Caco-2 (cell line): Measurements from ENCODE around the gene RP9. TPM values are rescaled to one million over a fixed set of nuclear protein-coding genes. Genes with fewer than 3 reads are reported as not detected.

Source experiments
- BruUV-seq: library from RNA; stranded (reverse); fragments of 400-500 nt; replicated peaks from 2 replicates; lab custom pipeline; 2021; lab: Mats Ljungman, UMichigan
- CTCF ChIA-PET: fragments of 300-600 bp; sonication (Branson Sonifier 250); formaldehyde crosslinking; loops from one replicate; lab custom pipeline; 2022; ENCODE audit warnings: antibody characterized with exemption; lab: Charles Lee
- POLR2A ChIA-PET: fragments of 300-600 bp; sonication (Branson Sonifier 250); formaldehyde crosslinking; loops from one replicate; lab custom pipeline; 2022; ENCODE audit warnings: antibody characterized with exemption; lab: Charles Lee
- DNase-seq, 2 experiments: peaks; one replicate each; pipeline versions ENCODE4 v3.0.0 to v3.0.0-alpha.2; 2020 to 2022
- H3K27me3 ChIP-seq: replicated peaks from 2 replicates; pipeline ENCODE4 v1.6.0; 2011; ENCODE audit warnings: low read length; ENCODE audit not compliant: control insufficient read depth, insufficient read depth
- H3K36me3 ChIP-seq: 2 replicates; pipeline ENCODE4 v1.5.1; 2011; ENCODE audit warnings: low read length; ENCODE audit not compliant: control insufficient read depth, insufficient read depth
- H3K4me1 ChIP-seq: fragments of 250-450 bp; sonication (Bioruptor Pico); 2 replicates; pipeline ENCODE4 v1.5.1; 2020; ENCODE audit warnings: mild to moderate bottlenecking
- H3K4me3 ChIP-seq: 2 replicates; pipeline ENCODE4 v1.5.1; 2011; ENCODE audit warnings: low read depth, mild to moderate bottlenecking, control low read depth, low read length
- H3K9me3 ChIP-seq: fragments of 250-450 bp; sonication (Bioruptor Pico); 2 replicates; pipeline ENCODE4 v1.5.1; 2020; ENCODE audit warnings: mild to moderate bottlenecking, moderate library complexity
- H3K27ac Mint-ChIP-seq: one replicate; pipeline ENCODE4 v1.8.0; 2022; ENCODE audit warnings: mixed read lengths; ENCODE audit not compliant: unreplicated experiment
- H3K27me3 Mint-ChIP-seq: one replicate; pipeline ENCODE4 v1.8.0; 2022; ENCODE audit warnings: mixed read lengths; ENCODE audit not compliant: insufficient read depth, unreplicated experiment
- H3K36me3 Mint-ChIP-seq: one replicate; pipeline ENCODE4 v1.8.0; 2022; ENCODE audit warnings: mild to moderate bottlenecking, mixed read lengths; ENCODE audit not compliant: insufficient read depth, unreplicated experiment
- H3K4me1 Mint-ChIP-seq: one replicate; pipeline ENCODE4 v1.8.0; 2022; ENCODE audit warnings: low read depth, mixed read lengths; ENCODE audit not compliant: unreplicated experiment
- H3K4me3 Mint-ChIP-seq: one replicate; pipeline ENCODE4 v1.8.0; 2022; ENCODE audit warnings: mild to moderate bottlenecking, moderate library complexity, mixed read lengths; ENCODE audit not compliant: unreplicated experiment
- H3K9me3 Mint-ChIP-seq: one replicate; pipeline ENCODE4 v1.8.0; 2022; ENCODE audit warnings: mixed read lengths; ENCODE audit not compliant: unreplicated experiment
- intact Hi-C: fragments of 100-400 bp; cut with micrococcal nuclease; formaldehyde crosslinking; loops from one replicate; pipeline ENCODE4 v1.10.0; 2022; ENCODE audit not compliant: unreplicated experiment
- total RNA-seq: library from RNA; stranded (reverse); gene quantifications from 2 replicates; pipeline ENCODE4 v1.2.3, GENCODE V29; 2022
- TF ChIP-seq, protein P1 (sequence below), 2 experiments: fragments of 200-600 bp in 1 of 2; IDR thresholded peaks; 1 replicate in 1 of 2; 2 replicates in 1 of 2; pipeline versions ENCODE4 v1.5.1 to v1.8.0; 2011 to 2022; ENCODE audit warnings: antibody characterized with exemption in 1 of 2, control low read depth in 1 of 2, inconsistent platforms in 1 of 2, low read depth in 1 of 2, low read length in 1 of 2, mild to moderate bottlenecking in 1 of 2, moderate library complexity in 1 of 2; ENCODE audit not compliant: insufficient read depth in 1 of 2, severe bottlenecking in 1 of 2, unreplicated experiment in 1 of 2

Gene RP9
- total RNA-seq, 1 experiment from 2014 or later = 20.3 TPM

DNA sequence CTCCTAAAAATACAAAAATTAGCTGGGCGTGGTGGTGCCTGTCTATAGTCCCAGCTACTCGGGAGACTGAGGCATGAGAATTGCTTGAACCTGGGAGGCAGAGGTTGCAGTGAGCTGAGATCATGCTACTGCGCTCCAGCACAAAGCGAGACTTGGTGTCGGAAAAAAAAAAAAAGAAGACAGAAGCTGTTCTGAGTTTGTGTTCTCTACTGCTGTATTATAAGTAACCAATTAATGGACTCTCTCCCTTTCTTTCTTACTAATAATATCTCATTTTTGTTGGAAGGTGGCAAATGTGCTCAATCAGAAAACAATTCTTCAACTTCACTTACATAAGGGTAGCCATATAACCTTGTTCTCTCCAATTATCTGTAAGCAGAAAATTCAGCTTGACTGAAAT, 54.0 kb downstream of the RP9 start:
- H3K27ac Mint-ChIP-seq = no peak overlapping the region
- Histone ChIP-seq H3K4me3 (no peak overlapping the region), H3K4me1 (no peaks in the 10 kb centered on the region), H3K9me3 (no peaks in the 10 kb centered on the region), H3K27me3 (no peaks in the 10 kb centered on the region), H3K36me3 (no peaks in the 10 kb centered on the region)
- H3K27me3 Mint-ChIP-seq = no peaks in the 10 kb centered on the region
- DNase-seq = no peak
- no peaks in the 10 kb centered on the region for H3K9me3 Mint-ChIP-seq
- intact Hi-C loops = no loop called here
- TF ChIP-seq, protein P1, sequence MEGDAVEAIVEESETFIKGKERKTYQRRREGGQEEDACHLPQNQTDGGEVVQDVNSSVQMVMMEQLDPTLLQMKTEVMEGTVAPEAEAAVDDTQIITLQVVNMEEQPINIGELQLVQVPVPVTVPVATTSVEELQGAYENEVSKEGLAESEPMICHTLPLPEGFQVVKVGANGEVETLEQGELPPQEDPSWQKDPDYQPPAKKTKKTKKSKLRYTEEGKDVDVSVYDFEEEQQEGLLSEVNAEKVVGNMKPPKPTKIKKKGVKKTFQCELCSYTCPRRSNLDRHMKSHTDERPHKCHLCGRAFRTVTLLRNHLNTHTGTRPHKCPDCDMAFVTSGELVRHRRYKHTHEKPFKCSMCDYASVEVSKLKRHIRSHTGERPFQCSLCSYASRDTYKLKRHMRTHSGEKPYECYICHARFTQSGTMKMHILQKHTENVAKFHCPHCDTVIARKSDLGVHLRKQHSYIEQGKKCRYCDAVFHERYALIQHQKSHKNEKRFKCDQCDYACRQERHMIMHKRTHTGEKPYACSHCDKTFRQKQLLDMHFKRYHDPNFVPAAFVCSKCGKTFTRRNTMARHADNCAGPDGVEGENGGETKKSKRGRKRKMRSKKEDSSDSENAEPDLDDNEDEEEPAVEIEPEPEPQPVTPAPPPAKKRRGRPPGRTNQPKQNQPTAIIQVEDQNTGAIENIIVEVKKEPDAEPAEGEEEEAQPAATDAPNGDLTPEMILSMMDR (IDR thresholded peaks at IDR 0.05; ENCODE audit: insufficient read depth in 1 of 2, low read depth in 1 of 2, low read length in 1 of 2, severe bottlenecking in 1 of 2, unreplicated experiment in 1 of 2) = no peak
- ChIA-PET POLR2A (no interaction called here), CTCF (no interaction called here)
- no peaks in the 10 kb centered on the region for H3K36me3 Mint-ChIP-seq
- peaks cover 19% of the 10 kb centered on the region for H3K4me1 Mint-ChIP-seq
- no TSS peak for BruUV-seq
- no peak overlapping the region for H3K4me3 Mint-ChIP-seq

DNA sequence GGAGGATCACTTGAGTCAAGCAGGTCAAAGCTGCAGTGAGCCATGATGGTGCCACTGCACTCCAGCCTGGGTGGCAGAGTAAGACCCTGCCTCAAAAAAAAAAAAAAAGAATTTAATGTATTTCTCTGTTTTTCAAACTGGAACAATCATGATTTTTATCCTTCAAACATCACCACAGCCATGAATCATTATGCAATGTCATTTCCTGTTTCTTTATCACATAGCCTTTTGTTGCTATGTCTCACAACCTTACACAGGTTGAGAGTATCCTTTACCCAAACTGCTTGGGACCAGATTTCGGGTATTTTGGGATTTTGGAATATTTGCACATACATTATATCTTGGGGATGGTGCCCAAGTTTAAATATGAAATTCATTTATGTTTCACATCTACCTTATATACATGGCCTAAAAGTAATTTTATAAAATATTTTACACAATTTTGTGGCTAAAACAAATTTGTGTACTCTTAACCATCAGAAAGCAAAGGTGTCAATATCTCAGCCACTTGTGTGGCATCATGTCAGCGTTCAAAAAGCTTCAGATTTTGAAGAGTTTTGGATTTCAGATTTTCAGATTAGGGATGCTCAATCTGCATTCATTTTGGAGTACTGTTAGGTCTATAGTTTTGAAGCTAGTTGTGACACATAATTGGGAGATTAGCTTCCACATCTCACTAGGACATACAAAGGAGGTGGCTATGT, 54.8 kb downstream of the RP9 start:
- H3K27me3 ChIP-seq = no peaks in the 10 kb centered on the region
- H3K9me3 ChIP-seq = no peaks in the 10 kb centered on the region
- no TSS peak for BruUV-seq
- POLR2A ChIA-PET = no interaction called here
- H3K4me1 ChIP-seq = no peaks in the 10 kb centered on the region
- H3K27ac Mint-ChIP-seq = no peak overlapping the region
- no peaks in the 10 kb centered on the region for H3K27me3 Mint-ChIP-seq
- H3K4me1 Mint-ChIP-seq = peaks cover 19% of the 10 kb centered on the region
- TF ChIP-seq, protein P1 (IDR thresholded peaks at IDR 0.05; ENCODE audit: insufficient read depth in 1 of 2, low read depth in 1 of 2, low read length in 1 of 2, severe bottlenecking in 1 of 2, unreplicated experiment in 1 of 2) = no peak
- H3K4me3 ChIP-seq = no peak overlapping the region
- H3K36me3 Mint-ChIP-seq = no peaks in the 10 kb centered on the region
- no peaks in the 10 kb centered on the region for H3K36me3 ChIP-seq
- no peaks in the 10 kb centered on the region for H3K9me3 Mint-ChIP-seq
- H3K4me3 Mint-ChIP-seq = no peak overlapping the region
- intact Hi-C loops = loop anchor here (5.0 kb wide), 1 partner anchor 37 kb away; no protein-coding TSS in a partner anchor
- CTCF ChIA-PET = interaction anchor here (0.6 kb wide), 1 partner anchor 105 kb away, joined by 3 read pairs; no protein-coding TSS in a partner anchor
- no peak for DNase-seq

DNA sequence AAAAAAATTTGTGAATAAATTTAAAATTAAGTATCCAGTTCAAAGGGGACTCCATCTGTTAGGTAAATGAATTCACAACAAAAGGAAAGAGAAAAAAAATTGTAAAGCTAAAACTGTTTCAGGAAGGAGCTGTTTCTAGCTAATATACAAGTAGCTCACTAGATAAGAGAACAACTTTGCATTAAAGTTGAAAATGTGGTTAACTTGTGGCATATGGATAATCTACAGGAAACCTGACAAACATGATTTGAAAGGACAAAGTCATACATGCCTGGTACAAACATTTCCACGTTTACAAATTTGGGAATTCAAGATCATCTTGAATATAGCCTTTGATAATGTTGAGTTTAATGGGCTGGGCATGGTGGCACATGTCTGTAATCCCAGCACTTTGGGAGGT, 55.5 kb downstream of the RP9 start:
- H3K27me3 ChIP-seq = no peaks in the 10 kb centered on the region
- H3K27ac Mint-ChIP-seq = no peak overlapping the region
- H3K36me3 Mint-ChIP-seq = no peaks in the 10 kb centered on the region
- POLR2A ChIA-PET = no interaction called here
- no peaks in the 10 kb centered on the region for H3K36me3 ChIP-seq
- intact Hi-C loops = loop anchor here (5.0 kb wide), 1 partner anchor 36 kb away; no protein-coding TSS in a partner anchor
- no peaks in the 10 kb centered on the region for H3K4me1 ChIP-seq
- TF ChIP-seq, protein P1 (IDR thresholded peaks at IDR 0.05; ENCODE audit: insufficient read depth in 1 of 2, low read depth in 1 of 2, low read length in 1 of 2, severe bottlenecking in 1 of 2, unreplicated experiment in 1 of 2) = no peak
- no peak for DNase-seq
- H3K4me1 Mint-ChIP-seq = peaks cover 16% of the 10 kb centered on the region
- H3K4me3 Mint-ChIP-seq = no peak overlapping the region
- no peaks in the 10 kb centered on the region for H3K9me3 ChIP-seq
- H3K27me3 Mint-ChIP-seq = no peaks in the 10 kb centered on the region
- no peaks in the 10 kb centered on the region for H3K9me3 Mint-ChIP-seq
- H3K4me3 ChIP-seq = no peak overlapping the region
- CTCF ChIA-PET = interaction anchor here (0.6 kb wide), 1 partner anchor 104 kb away, joined by 3 read pairs; no protein-coding TSS in a partner anchor
- no TSS peak for BruUV-seq
